Lower leg skin (tissue), 4 donors: Measurements from ENCODE around the gene OR2G2. TPM values are rescaled to one million over a fixed set of nuclear protein-coding genes. Genes with fewer than 3 reads are reported as not detected.

Source experiments
- DNase-seq, 2 donors: peaks; one replicate each; pipeline ENCODE4 v3.0.0-alpha.2; 2019; ENCODE audit warnings: low spot score in 2 of 2
- H3K4me3 ChIP-seq: fragments of 200-600 bp; sonication (generic); 2 replicates; pipeline ENCODE4 v1.5.1; 2017; ENCODE audit warnings: mild to moderate bottlenecking, low read depth; ENCODE audit not compliant: poor library complexity, severe bottlenecking
- POLR2A ChIP-seq, 2 donors: fragments of 450-650 bp; IDR thresholded peaks; one replicate each; pipeline ENCODE4 v1.6.1; 2016 to 2017; ENCODE audit warnings: antibody characterized with exemption in 2 of 2, mild to moderate bottlenecking in 1 of 2, moderate library complexity in 1 of 2
- WGBS, 2 donors: methylation state at CpG; one replicate each; pipeline ENCODE4 v1.1.5; 2018; 5-methylcytosine and 5-hydroxymethylcytosine counted together
- intact Hi-C: fragments of 100-400 bp; cut with DNase I; formaldehyde crosslinking; loops from one replicate; pipeline ENCODE4 v1.15.0; 2023; ENCODE audit warnings: low total_unique reads
- total RNA-seq, 4 donors: library from RNA; depleted of rRNA; stranded (reverse); fragments of >200 nt; gene quantifications; one replicate each; pipeline ENCODE4 v1.1.0, GENCODE V29; 2016
- TF ChIP-seq, protein P1 (sequence below), 3 donors: fragments of 450-650 bp; IDR thresholded peaks; one replicate each; pipeline ENCODE4 v1.5.1; 2016; ENCODE audit warnings: antibody characterized with exemption in 3 of 3, mild to moderate bottlenecking in 3 of 3, moderate library complexity in 2 of 3

Gene OR2G2
- total RNA-seq, 4 donors from 2014 or later: not detected

DNA sequence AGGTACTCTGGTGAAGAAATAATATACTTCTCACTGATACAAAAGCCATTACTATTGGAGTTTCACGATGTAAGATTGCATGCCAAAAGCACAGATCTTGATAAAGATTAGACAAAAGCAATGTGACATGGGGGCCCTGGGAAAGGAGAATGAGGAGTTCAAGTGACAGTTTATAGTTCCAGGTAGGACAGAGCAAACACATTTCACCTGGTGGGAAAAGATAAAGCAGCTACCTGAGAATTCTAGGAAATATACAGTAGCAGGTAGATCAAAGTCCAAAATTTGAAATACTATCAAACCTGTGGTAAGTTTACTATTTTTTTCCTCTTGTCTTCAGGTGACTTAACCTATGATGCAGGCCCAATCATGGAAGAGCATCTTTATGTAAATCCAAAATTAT is 25.2 kb downstream of the OR2G2 start:
- H3K4me3 ChIP-seq: no peak overlapping the region
- WGBS, 2 donors: 50 to 82% methylated on average over 1 of the region's 1 CpG
- DNase-seq: no peak
- intact Hi-C loops: no loop called here
- TF ChIP-seq POLR2A (IDR thresholded peaks at IDR 0.05): no peak
- TF ChIP-seq, protein P1, sequence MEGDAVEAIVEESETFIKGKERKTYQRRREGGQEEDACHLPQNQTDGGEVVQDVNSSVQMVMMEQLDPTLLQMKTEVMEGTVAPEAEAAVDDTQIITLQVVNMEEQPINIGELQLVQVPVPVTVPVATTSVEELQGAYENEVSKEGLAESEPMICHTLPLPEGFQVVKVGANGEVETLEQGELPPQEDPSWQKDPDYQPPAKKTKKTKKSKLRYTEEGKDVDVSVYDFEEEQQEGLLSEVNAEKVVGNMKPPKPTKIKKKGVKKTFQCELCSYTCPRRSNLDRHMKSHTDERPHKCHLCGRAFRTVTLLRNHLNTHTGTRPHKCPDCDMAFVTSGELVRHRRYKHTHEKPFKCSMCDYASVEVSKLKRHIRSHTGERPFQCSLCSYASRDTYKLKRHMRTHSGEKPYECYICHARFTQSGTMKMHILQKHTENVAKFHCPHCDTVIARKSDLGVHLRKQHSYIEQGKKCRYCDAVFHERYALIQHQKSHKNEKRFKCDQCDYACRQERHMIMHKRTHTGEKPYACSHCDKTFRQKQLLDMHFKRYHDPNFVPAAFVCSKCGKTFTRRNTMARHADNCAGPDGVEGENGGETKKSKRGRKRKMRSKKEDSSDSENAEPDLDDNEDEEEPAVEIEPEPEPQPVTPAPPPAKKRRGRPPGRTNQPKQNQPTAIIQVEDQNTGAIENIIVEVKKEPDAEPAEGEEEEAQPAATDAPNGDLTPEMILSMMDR (IDR thresholded peaks at IDR 0.05): no peak

DNA sequence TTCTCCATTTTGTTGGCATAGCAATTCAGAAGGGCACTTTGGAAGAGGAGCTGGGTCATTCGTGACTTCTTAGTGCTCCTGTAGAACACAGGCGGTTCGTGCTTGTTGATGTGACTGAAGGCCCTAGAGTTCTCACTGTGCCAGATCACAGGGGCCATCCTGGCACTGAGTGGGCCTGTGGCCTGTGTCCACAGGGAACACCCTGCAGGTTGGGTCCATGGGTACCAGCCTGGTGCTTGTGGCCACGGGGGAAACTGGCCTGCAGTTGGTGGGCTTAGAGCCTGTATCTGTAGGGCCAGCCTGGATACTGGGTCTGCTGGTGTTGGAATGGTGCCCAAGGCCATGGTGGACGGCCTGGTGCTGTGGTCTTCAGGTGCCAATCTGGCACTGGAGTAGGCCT is 26.5 kb downstream of the OR2G2 start:
- intact Hi-C loops: no loop called here
- no peak for DNase-seq
- no peak overlapping the region for H3K4me3 ChIP-seq
- WGBS, 2 donors: 64 to 75% methylated on average over 5 of the region's 5 CpGs
- TF ChIP-seq, protein P1 (IDR thresholded peaks at IDR 0.05): no peak
- TF ChIP-seq POLR2A (IDR thresholded peaks at IDR 0.05): no peak

DNA sequence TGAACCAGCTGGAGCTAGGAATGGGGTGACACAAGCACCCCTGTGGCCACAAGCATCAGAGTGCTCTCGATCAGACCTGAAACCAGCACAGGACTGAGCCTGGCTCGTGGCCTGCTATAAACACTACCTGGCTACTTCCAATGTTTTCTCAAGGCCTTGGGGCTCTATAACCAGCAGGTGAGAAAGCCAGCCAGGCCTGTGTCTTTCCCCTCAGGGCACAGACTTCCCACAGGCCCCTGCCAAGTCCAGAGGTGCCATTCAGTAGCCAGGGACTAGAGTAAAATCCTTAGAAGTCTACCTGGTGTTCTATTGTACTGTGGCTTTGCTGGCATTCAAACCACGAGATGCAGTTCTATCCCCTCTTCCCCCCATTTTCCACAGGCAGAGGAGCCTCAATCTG is 39.8 kb downstream of the OR2G2 start:
- 56 to 58% methylated on average over 3 of the region's 3 CpGs for WGBS, 2 donors
- intact Hi-C loops: no loop called here
- H3K4me3 ChIP-seq: no peak overlapping the region
- no peak for DNase-seq
- TF ChIP-seq, protein P1 (IDR thresholded peaks at IDR 0.05): no peak
- no peak for TF ChIP-seq POLR2A (IDR thresholded peaks at IDR 0.05)

DNA sequence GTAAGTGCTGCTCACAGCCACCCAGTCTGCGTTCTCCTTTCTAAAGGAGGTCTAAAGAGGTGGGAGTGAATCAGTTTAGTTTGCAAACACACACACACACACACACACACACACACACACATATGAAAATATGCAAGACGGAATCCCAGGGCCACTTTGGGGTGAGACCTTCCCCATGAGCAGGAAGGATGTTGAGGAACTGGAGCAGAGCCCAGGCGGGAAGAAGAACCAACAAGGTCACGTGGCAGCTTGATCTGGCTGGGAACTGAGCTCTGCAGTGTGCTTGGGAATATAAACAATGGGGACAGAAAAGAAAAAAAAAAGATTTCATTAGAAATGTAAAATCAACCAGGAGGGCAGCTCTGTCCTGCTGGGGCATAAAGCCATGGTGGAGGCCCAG is 49.9 kb downstream of the OR2G2 start:
- intact Hi-C loops: no loop called here
- no peak for TF ChIP-seq POLR2A (IDR thresholded peaks at IDR 0.05)
- TF ChIP-seq, protein P1 (IDR thresholded peaks at IDR 0.05): no peak
- DNase-seq: no peak
- WGBS, 2 donors: 63 to 64% methylated on average over 4 of the region's 4 CpGs
- H3K4me3 ChIP-seq: no peak overlapping the region

DNA sequence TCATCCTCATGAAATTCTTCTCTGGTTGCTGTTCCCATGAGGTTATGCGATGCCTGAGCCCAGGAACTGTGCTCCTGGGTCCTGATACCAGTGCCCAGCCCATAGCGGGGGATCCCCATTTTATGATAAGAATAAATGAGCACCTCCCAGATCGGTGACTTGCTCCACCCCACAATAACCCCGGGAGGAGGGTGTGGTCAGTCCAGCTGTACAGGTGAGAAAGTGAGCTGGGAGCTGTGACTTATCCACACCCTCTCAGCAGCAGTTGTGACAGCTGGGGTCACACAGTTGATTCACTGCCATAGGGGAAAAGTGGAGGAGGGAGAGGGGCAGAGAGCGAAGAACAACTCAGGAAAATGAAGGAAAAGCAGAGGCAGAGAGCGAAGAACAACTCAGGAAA is 50.6 kb downstream of the OR2G2 start:
- TF ChIP-seq POLR2A (IDR thresholded peaks at IDR 0.05): no peak
- TF ChIP-seq, protein P1 (IDR thresholded peaks at IDR 0.05): no peak
- whole genome bisulfite sequencing, 2 donors: 82 to 85% methylated on average over 6 of the region's 6 CpGs
- no peak overlapping the region for H3K4me3 ChIP-seq

More for the DNA sequence above, 50.6 kb downstream of the OR2G2 start:
- intact Hi-C loops: no loop called here
- DNase-seq: no peak

Other genes starting within 250 kb of the OR2G2 start
- 1 to 10 TPM in 1 of 4 donors, under 1 TPM in 3; 0.13 to 1.2 (median 0.32) TPM for gene NLRP3, start 172.2 kb upstream of the OR2G2 start, total RNA-seq
- gene OR2B11, start 130.3 kb upstream of the OR2G2 start, total RNA-seq: not detected
- gene OR2C3, start 51.9 kb upstream of the OR2G2 start, total RNA-seq: not detected
- under 1 TPM in 3 of 4 donors, not detected in 1; 0.08 to 0.32 (median 0.10) TPM for gene GCSAML, start 39.2 kb upstream of the OR2G2 start, total RNA-seq
- not detected for gene OR2G3, start 17.2 kb downstream of the OR2G2 start, total RNA-seq
- gene OR13G1, start 91.4 kb downstream of the OR2G2 start, total RNA-seq: not detected
- gene OR6F1, start 128.3 kb downstream of the OR2G2 start, total RNA-seq: not detected
- gene OR14K1, start 150.3 kb downstream of the OR2G2 start, total RNA-seq: not detected
- gene OR14A2, start 159.8 kb downstream of the OR2G2 start, total RNA-seq: not detected
- not detected for gene OR1C1, start 172.2 kb downstream of the OR2G2 start, total RNA-seq
- not detected for gene OR14A16, start 235.8 kb downstream of the OR2G2 start, total RNA-seq